HEK293T (cell line): ENCODE measurements around the gene ACOXL.

Experiments used
- BHLHE40 ChIP-seq: fragments of 450-650 bp; IDR thresholded peaks from 2 replicates; pipeline ENCODE4 v1.6.1; 2016; ENCODE audit warnings: mild to moderate bottlenecking, moderate library complexity, borderline replicate concordance
- CTBP1 ChIP-seq: fragments of 450-650 bp; IDR thresholded peaks from 2 replicates; pipeline ENCODE4 v1.6.1; 2016; ENCODE audit warnings: borderline replicate concordance
- ELF4 ChIP-seq: fragments of 450-650 bp; IDR thresholded peaks from 2 replicates; pipeline ENCODE4 v1.6.1; 2017; ENCODE audit warnings: antibody characterized with exemption
- FOXK2 ChIP-seq: fragments of 450-650 bp; IDR thresholded peaks from 2 replicates; pipeline ENCODE4 v1.6.1; 2016; ENCODE audit warnings: mild to moderate bottlenecking
- FOXM1 ChIP-seq: fragments of 450-650 bp; IDR thresholded peaks from 2 replicates; pipeline ENCODE4 v1.6.1; 2017; ENCODE audit warnings: mild to moderate bottlenecking, borderline replicate concordance
- HDGF ChIP-seq: fragments of 450-650 bp; IDR thresholded peaks from 2 replicates; pipeline ENCODE4 v1.6.1; 2017; ENCODE audit warnings: antibody characterized with exemption, borderline replicate concordance
- LEF1 ChIP-seq: fragments of 450-650 bp; IDR thresholded peaks from 2 replicates; pipeline ENCODE4 v1.6.1; 2017; ENCODE audit warnings: mild to moderate bottlenecking, borderline replicate concordance
- PKNOX1 ChIP-seq: fragments of 450-650 bp; IDR thresholded peaks from 2 replicates; pipeline ENCODE4 v1.6.1; 2016
- SP1 ChIP-seq: fragments of 450-650 bp; IDR thresholded peaks from 2 replicates; pipeline ENCODE4 v1.6.1; 2017

DNA sequence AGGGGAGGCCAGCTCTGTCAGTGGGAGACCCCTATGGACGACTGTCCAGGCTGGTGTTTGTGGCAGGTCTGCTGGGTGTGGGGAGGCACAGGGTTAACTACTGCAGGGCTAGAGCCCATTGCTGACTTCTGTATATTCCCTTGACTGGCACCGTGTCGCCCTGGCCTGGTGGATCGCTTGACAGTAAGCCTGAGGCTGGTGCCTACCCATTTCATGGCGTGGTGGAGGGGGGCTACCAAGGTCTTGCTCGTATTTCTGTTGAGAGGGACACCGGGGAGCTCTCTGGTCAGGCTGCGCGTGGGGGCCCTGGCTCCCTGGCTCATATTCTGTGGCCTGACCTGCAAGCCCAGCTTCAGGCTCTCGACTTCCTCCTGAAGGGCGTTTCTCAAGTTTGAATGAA, 119.7 kb downstream of the ACOXL start:
- TF ChIP-seq BHLHE40 (no peak), SP1 (no peak), LEF1 (no peak), CTBP1 (no peak), FOXK2 (no peak), PKNOX1 (no peak), HDGF (no peak), FOXM1 (no peak), ELF4 (no peak)
